HEK293T (cell line): ENCODE measurements around the gene MTMR1.

Experiments used
- CTCF ChIA-PET: fragments of 350-600 bp; formaldehyde crosslinking; extraction: SDS; loops from one replicate; lab custom pipeline; 2021; ENCODE audit warnings: antibody characterized with exemption, inconsistent platforms; lab: Yijun Ruan, JAX
- POLR2A ChIA-PET: fragments of 350-600 bp; formaldehyde crosslinking; extraction: SDS; loops from one replicate; lab custom pipeline; 2020; ENCODE audit warnings: antibody characterized with exemption, inconsistent platforms; lab: Yijun Ruan, JAX
- DNase-seq: peaks from one replicate; pipeline ENCODE4 v3.0.0; 2012; ENCODE audit warnings: mixed read lengths; ENCODE audit errors: extremely low spot score
- ARNT ChIP-seq: fragments of 450-650 bp; IDR thresholded peaks from 2 replicates; pipeline ENCODE4 v1.6.1; 2017; ENCODE audit warnings: mild to moderate bottlenecking
- BHLHE40 ChIP-seq: fragments of 450-650 bp; IDR thresholded peaks from 2 replicates; pipeline ENCODE4 v1.6.1; 2016; ENCODE audit warnings: mild to moderate bottlenecking, moderate library complexity, borderline replicate concordance
- CTBP1 ChIP-seq: fragments of 450-650 bp; IDR thresholded peaks from 2 replicates; pipeline ENCODE4 v1.6.1; 2016; ENCODE audit warnings: borderline replicate concordance
- ELF4 ChIP-seq: fragments of 450-650 bp; IDR thresholded peaks from 2 replicates; pipeline ENCODE4 v1.6.1; 2017; ENCODE audit warnings: antibody characterized with exemption
- FOXA1 ChIP-seq: fragments of 450-650 bp; IDR thresholded peaks from 2 replicates; pipeline ENCODE4 v1.6.1; 2016; ENCODE audit warnings: mild to moderate bottlenecking
- FOXK2 ChIP-seq: fragments of 450-650 bp; IDR thresholded peaks from 2 replicates; pipeline ENCODE4 v1.6.1; 2016; ENCODE audit warnings: mild to moderate bottlenecking
- FOXM1 ChIP-seq: fragments of 450-650 bp; IDR thresholded peaks from 2 replicates; pipeline ENCODE4 v1.6.1; 2017; ENCODE audit warnings: mild to moderate bottlenecking, borderline replicate concordance
- HDGF ChIP-seq: fragments of 450-650 bp; IDR thresholded peaks from 2 replicates; pipeline ENCODE4 v1.6.1; 2017; ENCODE audit warnings: antibody characterized with exemption, borderline replicate concordance
- L3MBTL2 ChIP-seq: fragments of 450-650 bp; conservative IDR thresholded peaks from 2 replicates; pipeline ENCODE4 v1.6.1; 2016; ENCODE audit warnings: mild to moderate bottlenecking
- LEF1 ChIP-seq: fragments of 450-650 bp; IDR thresholded peaks from 2 replicates; pipeline ENCODE4 v1.6.1; 2017; ENCODE audit warnings: mild to moderate bottlenecking, borderline replicate concordance
- NFRKB ChIP-seq: fragments of 450-650 bp; IDR thresholded peaks from 2 replicates; pipeline ENCODE4 v1.6.1; 2016; ENCODE audit warnings: mild to moderate bottlenecking, moderate library complexity
- SP1 ChIP-seq: fragments of 450-650 bp; IDR thresholded peaks from 2 replicates; pipeline ENCODE4 v1.6.1; 2017
- SUZ12 ChIP-seq: fragments of 450-650 bp; IDR thresholded peaks from 2 replicates; pipeline ENCODE4 v1.6.1; 2016; ENCODE audit warnings: mild to moderate bottlenecking
- TARDBP ChIP-seq: fragments of 450-650 bp; IDR thresholded peaks from 2 replicates; pipeline ENCODE4 v1.6.1; 2016
- ZNF384 ChIP-seq: fragments of 450-650 bp; IDR thresholded peaks from 2 replicates; pipeline ENCODE4 v1.6.1; 2016
- TF ChIP-seq, protein P1 (sequence below): fragments of 450-650 bp; IDR thresholded peaks from 2 replicates; pipeline ENCODE4 v1.6.1; 2016

The MTMR1 gene

DNA sequence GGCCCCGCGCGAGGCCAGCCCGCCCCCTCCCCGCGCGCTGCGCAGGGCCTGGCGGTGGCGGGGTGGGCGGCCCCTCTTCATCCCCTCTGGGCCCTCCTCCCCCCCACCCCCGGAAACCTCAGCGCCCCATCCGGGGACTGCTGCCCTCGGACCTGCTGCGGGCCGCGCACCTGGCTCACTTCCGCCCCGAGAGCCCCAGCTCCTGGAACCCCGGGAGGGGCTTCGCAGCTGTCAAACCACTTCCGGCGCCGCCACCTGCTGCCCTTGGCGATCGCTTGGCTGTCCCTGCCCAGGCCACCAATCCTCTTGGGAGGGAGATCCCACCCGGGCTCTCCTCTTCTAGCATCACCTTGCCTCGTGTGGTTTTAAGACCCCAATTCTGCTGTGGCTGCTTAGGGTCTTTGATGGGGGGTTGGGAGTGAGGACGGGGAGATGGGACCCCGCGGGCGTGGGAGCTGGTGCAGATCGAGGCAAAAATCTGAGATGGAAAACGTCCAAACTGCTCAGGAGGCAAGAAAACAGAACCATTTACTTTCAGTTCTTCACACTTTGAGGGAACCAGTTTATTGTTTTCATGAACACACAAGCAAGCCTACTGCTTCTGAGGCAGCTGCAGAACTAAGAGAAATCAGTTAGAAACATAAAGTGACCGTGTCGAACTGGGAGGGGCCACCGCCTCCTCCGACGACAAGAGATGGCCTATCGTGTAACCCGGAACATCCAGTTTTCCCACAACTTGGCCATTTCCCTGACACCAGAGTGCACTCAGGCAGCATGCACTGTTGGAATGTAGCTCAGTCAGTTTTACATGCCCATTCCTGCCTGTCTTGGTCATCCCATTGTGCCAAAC lies 754 bp downstream of the MTMR1 start:
- ChIA-PET POLR2A (no interaction called here), CTCF (interaction anchor here (0.6 to 2.8 kb wide), 2 partner anchors 10 to 1163 kb away, joined by 3 to 13 read pairs; no protein-coding TSS in a partner anchor)
- DNase-seq, result peak; percentile 73

DNA sequence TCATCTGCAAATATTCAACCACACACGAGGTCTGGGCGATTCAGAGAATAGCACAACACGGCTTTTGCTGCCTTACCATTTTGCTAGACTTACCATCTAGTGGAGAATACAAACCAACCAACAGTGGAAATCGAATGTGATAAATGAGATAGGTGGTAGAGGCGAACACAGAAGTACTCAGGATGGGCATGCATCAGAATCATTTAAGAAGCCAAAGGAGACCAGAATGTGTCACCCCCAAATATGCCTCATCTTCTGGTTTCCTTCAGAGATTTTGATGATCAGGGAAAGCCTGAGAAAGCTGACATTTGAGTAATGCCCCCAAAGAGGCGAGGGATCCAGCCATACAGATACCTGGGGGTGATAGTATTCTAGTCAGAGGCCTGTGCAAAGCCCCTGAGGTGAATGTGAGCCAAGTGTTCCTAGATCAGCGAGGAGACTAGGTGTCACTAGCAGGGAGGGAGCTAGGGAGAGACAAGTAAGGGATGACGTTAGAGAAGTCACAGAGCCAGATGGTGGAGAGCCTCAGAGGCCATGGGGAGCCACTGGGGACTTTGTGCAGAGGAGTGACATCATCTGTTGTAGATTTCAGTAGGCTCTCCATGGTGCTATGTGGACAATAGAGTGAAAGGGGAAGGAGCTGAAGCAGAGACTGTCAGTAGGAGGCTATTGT lies 1.7 kb downstream of the MTMR1 start:
- CTCF ChIA-PET, result interaction anchor here (0.6 kb wide), 1 partner anchor 1164 kb away, joined by 3 read pairs; no protein-coding TSS in a partner anchor
- POLR2A ChIA-PET, result no interaction called here
- TF ChIP-seq FOXA1 (no peak), FOXK2 (no peak), TARDBP (no peak), ELF4 (no peak), SUZ12 (no peak), SP1 (no peak), ZNF384 (no peak), LEF1 (no peak), NFRKB (no peak)
- TF ChIP-seq, protein P1, sequence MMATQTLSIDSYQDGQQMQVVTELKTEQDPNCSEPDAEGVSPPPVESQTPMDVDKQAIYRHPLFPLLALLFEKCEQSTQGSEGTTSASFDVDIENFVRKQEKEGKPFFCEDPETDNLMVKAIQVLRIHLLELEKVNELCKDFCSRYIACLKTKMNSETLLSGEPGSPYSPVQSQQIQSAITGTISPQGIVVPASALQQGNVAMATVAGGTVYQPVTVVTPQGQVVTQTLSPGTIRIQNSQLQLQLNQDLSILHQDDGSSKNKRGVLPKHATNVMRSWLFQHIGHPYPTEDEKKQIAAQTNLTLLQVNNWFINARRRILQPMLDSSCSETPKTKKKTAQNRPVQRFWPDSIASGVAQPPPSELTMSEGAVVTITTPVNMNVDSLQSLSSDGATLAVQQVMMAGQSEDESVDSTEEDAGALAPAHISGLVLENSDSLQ, result no peak
- DNase-seq, result peak; percentile 12

More for the DNA sequence above, 754 bp downstream of the MTMR1 start:
- TF ChIP-seq BHLHE40 (no peak), L3MBTL2 (peak; percentile 53; the same call in 1 of the 2 replicates)

DNA sequence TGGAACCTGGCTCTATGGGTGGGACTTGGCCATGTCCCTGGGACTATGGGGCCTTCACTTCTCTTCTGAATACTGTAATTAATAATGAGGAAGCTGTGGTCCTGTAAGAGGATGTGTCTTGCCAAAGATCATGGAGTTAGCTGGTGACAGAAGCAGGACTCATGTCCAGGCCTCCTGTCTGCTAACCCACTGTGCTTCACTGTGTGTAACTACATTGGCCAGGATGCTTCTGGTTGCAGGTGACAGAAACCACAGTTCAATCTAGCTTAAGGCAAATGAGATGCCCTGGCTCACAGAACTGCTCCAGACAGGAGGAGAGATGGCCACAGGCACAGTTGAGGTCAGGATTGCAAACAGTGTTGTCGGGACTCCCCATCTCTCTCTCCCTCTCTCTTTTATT lies 3.1 kb downstream of the MTMR1 start:
- ChIA-PET CTCF (no interaction called here), POLR2A (no interaction called here)
- TF ChIP-seq SP1 (no peak), CTBP1 (no peak), HDGF (no peak), ZNF384 (no peak), NFRKB (no peak)
- no peak for DNase-seq

DNA sequence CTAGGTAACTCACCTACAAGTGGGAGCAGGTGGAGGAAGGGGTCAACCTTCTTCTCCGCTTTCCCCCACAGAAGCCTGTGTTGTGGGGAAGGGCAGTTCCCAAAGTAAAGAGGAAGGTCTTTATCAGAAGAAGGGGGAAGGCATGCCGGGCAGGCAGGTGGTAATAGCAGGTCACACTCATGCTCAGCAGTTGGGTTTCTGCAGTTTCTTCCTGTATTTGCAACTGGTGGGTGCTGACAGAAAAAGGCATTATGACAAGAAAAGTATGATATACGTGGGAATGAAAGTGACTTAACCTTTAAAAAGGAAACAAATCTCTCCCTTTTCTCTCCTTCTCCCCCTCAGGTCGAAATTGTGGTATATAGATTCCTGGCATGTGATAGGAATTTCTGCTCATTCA lies 3.7 kb downstream of the MTMR1 start:
- CTCF ChIA-PET, result no interaction called here
- no peak for DNase-seq
- POLR2A ChIA-PET, result no interaction called here
- TF ChIP-seq FOXA1, result no peak
- no peak for TF ChIP-seq BHLHE40
- TF ChIP-seq ELF4, result no peak
- no peak for TF ChIP-seq FOXM1
- no peak for TF ChIP-seq L3MBTL2
- TF ChIP-seq FOXK2, result no peak
- TF ChIP-seq ZNF384, result no peak
- TF ChIP-seq NFRKB, result no peak
- no peak for TF ChIP-seq HDGF
- no peak for TF ChIP-seq SUZ12
- no peak for TF ChIP-seq TARDBP
- TF ChIP-seq, protein P1, result no peak

DNA sequence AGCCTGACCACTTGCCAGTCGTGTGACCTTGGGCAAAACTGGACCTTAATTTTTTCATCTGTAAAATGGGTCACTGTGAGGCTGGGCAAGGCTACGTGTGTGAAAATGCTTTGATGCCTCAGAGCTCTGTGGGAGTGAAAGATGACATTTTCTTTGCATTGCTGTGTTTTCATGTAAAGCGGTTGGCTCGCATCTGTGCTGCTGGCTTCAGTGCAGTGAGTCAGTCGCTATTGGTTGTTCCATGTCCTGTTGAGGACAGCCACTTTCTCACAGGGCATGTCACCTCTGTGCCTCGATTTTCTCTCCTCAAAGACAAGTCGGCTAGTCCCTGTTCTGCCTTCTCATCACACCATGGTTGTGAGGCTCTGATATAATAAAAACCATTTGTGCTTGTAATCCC lies 4.4 kb downstream of the MTMR1 start:
- POLR2A ChIA-PET, result no interaction called here
- CTCF ChIA-PET, result no interaction called here
- no peak for DNase-seq
- TF ChIP-seq ZNF384, result no peak
- TF ChIP-seq, protein P1, result no peak
- TF ChIP-seq CTBP1, result no peak
- TF ChIP-seq NFRKB, result no peak
- no peak for TF ChIP-seq ELF4
- TF ChIP-seq FOXM1, result no peak
- TF ChIP-seq L3MBTL2, result no peak
- TF ChIP-seq ARNT, result no peak
- no peak for TF ChIP-seq FOXK2
- TF ChIP-seq LEF1, result no peak
- TF ChIP-seq FOXA1, result no peak
- no peak for TF ChIP-seq HDGF
- TF ChIP-seq SUZ12, result no peak
- TF ChIP-seq BHLHE40, result no peak
- TF ChIP-seq TARDBP, result no peak

- ChIA-PET POLR2A (no interaction called here), CTCF (no interaction called here)
Measured at GRCh38 chrX:150698981-150699380, 5.8 kb downstream of the MTMR1 start.

More at GRCh38 chrX:150698981-150699380, 5.8 kb downstream of the MTMR1 start:
- TF ChIP-seq CTBP1 (no peak), TARDBP (no peak), FOXM1 (no peak), FOXA1 (no peak)
- TF ChIP-seq, protein P1, result no peak
- DNase-seq, result no peak
